Thymus (tissue), 11 donors: ENCODE measurements around the gene PRPSAP1. TPM values are rescaled to one million over a fixed set of nuclear protein-coding genes. Genes with fewer than 3 reads are reported as not detected.

Source experiments
- DNase-seq, 9 donors: peaks; one replicate each; pipeline ENCODE4 v3.0.0-alpha.2; 2013; ENCODE audit warnings: low spot score in 9 of 9, low read depth in 6 of 9, missing footprints in 1 of 9
- H3K27ac ChIP-seq, 2 donors: one replicate each; pipeline ENCODE4 v1.5.1; 2013; ENCODE audit warnings: control low read depth in 1 of 2, low read depth in 1 of 2, low read length in 1 of 2, mild to moderate bottlenecking in 1 of 2, moderate library complexity in 1 of 2
- H3K27me3 ChIP-seq, 2 donors: one replicate each; pipeline ENCODE4 v1.5.1; 2013; ENCODE audit warnings: low read length in 1 of 2; ENCODE audit not compliant: control insufficient read depth in 2 of 2, insufficient read depth in 1 of 2
- H3K36me3 ChIP-seq, 2 donors: one replicate each; pipeline ENCODE4 v1.5.1; 2013; ENCODE audit warnings: low read length in 1 of 2, mild to moderate bottlenecking in 1 of 2, moderate library complexity in 1 of 2; ENCODE audit not compliant: control insufficient read depth in 2 of 2, insufficient read depth in 2 of 2
- H3K4me1 ChIP-seq, 2 donors: one replicate each; pipeline ENCODE4 v1.5.1; 2013; ENCODE audit warnings: low read length in 2 of 2; ENCODE audit not compliant: control insufficient read depth in 2 of 2, insufficient read depth in 2 of 2
- H3K4me3 ChIP-seq, 2 donors: one replicate each; pipeline ENCODE4 v1.5.1; 2013; ENCODE audit warnings: low read length in 2 of 2, control low read depth in 1 of 2, mild to moderate bottlenecking in 1 of 2
- H3K9me3 ChIP-seq, 2 donors: one replicate each; pipeline ENCODE4 v1.5.1; 2013; ENCODE audit warnings: low read length in 1 of 2, mild to moderate bottlenecking in 1 of 2; ENCODE audit not compliant: control insufficient read depth in 2 of 2, insufficient read depth in 1 of 2
- WGBS: extraction: QIAGEN DNeasy Blood & Tissue Kit; methylation state at CpG from one replicate; pipeline ENCODE4 v1.1.7; 2013; 5-methylcytosine and 5-hydroxymethylcytosine counted together
- polyA plus RNA-seq: library from polyadenylated mRNA; stranded (reverse); fragments of 200-250 nt; gene quantifications from one replicate; pipeline ENCODE4 v1.2.3, GENCODE V29; 2013
- total RNA-seq: library from RNA; stranded (reverse); fragments of 120-200 nt; gene quantifications from one replicate; pipeline ENCODE4 v1.2.4, GENCODE V29; 2013
- donor health status: healthy.

The PRPSAP1 gene
- total and polyA plus RNA-seq, 2 donors, result 17.3 to 38.5 TPM

- Histone ChIP-seq H3K4me3 (no peak overlapping the region), H3K36me3 (peaks cover 3 to 10% of the 10 kb centered on the region in 2 donors), H3K9me3 (no peaks in the 10 kb centered on the region), H3K27me3 (no peaks in the 10 kb centered on the region), H3K27ac (no peak overlapping the region), H3K4me1 (no peaks in the 10 kb centered on the region)
- DNase-seq, result no peak
- 97% methylated on average over 6 of the region's 6 CpGs for WGBS
Observed at GRCh38 chr17:76337413-76337777, 16.3 kb downstream of the PRPSAP1 start.

GRCh38 chr17:76336756-76337412, 16.8 kb downstream of the PRPSAP1 start:
- WGBS, result 98% methylated on average over 7 of the region's 7 CpGs
- no peaks in the 10 kb centered on the region for H3K4me1 ChIP-seq
- H3K4me3 ChIP-seq, result no peak overlapping the region
- no peak overlapping the region for H3K27ac ChIP-seq
- no peaks in the 10 kb centered on the region for H3K9me3 ChIP-seq
- no peaks in the 10 kb centered on the region for H3K27me3 ChIP-seq
- DNase-seq, result no peak
- H3K36me3 ChIP-seq, result peaks cover 0 to 9% of the 10 kb centered on the region in 2 donors

- no peak overlapping the region for H3K27ac ChIP-seq
- H3K4me1 ChIP-seq, result no peaks in the 10 kb centered on the region
- no peaks in the 10 kb centered on the region for H3K9me3 ChIP-seq
- H3K4me3 ChIP-seq, result no peak overlapping the region
- peaks cover 0 to 7% of the 10 kb centered on the region in 2 donors for H3K36me3 ChIP-seq
- DNase-seq, result no peak
- no peaks in the 10 kb centered on the region for H3K27me3 ChIP-seq
- 98% methylated on average over 9 of the region's 9 CpGs for WGBS
Observed at GRCh38 chr17:76335716-76336381, 17.9 kb downstream of the PRPSAP1 start.

DNA sequence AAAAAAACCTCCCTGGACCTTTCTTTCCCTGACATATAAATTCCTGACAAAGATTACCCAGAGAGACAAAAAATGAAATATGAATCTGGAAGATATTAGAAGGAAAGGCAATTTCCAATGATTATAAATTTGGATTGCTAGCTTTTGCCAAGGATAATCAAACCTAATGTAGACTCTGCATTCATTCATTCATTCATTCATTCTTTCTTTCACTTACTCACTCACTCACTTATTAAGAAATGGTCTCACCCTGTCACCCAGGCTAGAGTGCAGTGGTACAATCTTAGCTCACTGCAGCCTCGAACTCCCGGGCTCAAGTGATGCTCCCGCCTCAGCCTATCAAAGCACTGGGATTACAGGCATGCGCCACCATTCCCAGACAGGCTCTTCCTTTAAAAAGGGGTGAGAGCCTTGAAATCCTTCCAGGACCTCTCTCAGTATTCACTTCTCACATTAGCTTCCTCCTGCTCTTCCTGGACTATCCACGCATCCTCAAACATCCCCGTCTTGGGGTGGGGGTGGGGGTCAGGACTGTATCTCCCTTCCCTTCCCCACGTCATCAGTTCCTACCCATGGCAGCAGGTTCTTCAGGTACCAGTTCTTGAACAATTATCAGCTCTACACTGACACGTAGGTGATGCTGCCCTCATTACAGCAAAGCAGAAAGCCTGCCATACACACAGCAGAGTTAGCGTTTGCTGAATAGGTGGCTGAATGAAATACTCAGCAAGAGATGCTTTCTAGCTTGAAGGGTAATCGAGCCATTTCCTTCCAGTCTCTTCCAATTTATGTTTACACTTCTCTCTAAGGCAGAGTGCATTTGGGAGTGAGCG, 19.8 kb downstream of the PRPSAP1 start:
- Histone ChIP-seq H3K4me3 (no peak overlapping the region), H3K27ac (no peak overlapping the region), H3K36me3 (peaks cover 17% of the 10 kb centered on the region in 2 donors), H3K27me3 (no peaks in the 10 kb centered on the region), H3K4me1 (no peaks in the 10 kb centered on the region), H3K9me3 (no peaks in the 10 kb centered on the region)
- DNase-seq, result no peak
- WGBS, result 96% methylated on average over 11 of the region's 11 CpGs

DNA sequence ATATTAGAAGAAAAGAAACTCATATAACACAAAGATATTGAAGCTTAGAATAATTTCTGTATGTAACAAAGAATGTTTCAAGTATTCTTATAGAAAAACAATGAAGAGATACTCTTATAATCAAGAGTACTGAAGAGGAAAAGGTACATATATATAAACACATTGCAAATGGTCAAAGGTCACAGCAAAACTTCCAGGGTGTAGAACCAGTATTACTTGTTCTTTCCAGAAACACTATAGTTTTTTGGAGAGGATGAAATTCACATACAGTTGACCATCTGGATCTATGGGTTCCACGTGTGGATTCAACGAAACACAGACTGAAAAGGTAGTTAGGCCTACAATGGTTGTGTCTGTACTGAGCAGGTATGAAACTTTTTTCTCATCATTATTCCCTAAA, 22.6 kb downstream of the PRPSAP1 start:
- H3K36me3 ChIP-seq, result peaks cover 19 to 27% of the 10 kb centered on the region in 2 donors
- no peaks in the 10 kb centered on the region for H3K27me3 ChIP-seq
- no peak for DNase-seq
- H3K4me1 ChIP-seq, result no peaks in the 10 kb centered on the region
- WGBS, result 97% methylated on average over 2 of the region's 2 CpGs
- no peaks in the 10 kb centered on the region for H3K9me3 ChIP-seq
- H3K4me3 ChIP-seq, result no peak overlapping the region
- H3K27ac ChIP-seq, result no peak overlapping the region

GRCh38 chr17:76329664-76330063, 24.1 kb downstream of the PRPSAP1 start:
- Histone ChIP-seq H3K36me3 (peaks cover 19 to 27% of the 10 kb centered on the region in 2 donors), H3K4me1 (no peaks in the 10 kb centered on the region), H3K9me3 (no peaks in the 10 kb centered on the region), H3K4me3 (no peak overlapping the region), H3K27me3 (no peaks in the 10 kb centered on the region), H3K27ac (no peak overlapping the region)
- WGBS, result 95% methylated on average over 8 of the region's 8 CpGs
- no peak for DNase-seq

- Histone ChIP-seq H3K4me1 (no peaks in the 10 kb centered on the region), H3K9me3 (no peaks in the 10 kb centered on the region), H3K27ac (no peak overlapping the region), H3K4me3 (no peak overlapping the region), H3K36me3 (peaks cover 22 to 31% of the 10 kb centered on the region in 2 donors), H3K27me3 (no peaks in the 10 kb centered on the region)
- WGBS, result 87% methylated on average over 6 of the region's 6 CpGs
- no peak for DNase-seq
Observed at GRCh38 chr17:76327696-76328095, 26.0 kb downstream of the PRPSAP1 start.

DNA sequence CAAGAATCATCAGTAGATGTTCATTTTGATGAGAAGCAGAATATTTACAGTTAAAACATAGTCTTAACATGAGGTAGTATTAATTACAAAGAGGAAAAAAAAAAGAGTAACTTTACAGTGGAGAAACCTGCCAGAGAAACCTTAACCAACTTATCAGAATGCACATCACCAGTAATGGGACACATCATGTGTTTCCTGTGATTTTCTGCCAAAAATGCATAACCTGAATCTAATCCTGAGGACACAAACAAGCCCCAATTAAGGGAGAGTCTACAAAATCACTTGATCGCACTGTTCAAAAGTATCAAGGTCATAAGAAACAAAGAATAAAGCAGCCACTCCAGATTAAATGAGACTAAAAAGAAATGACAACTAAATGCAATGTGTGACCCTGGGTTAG, 27.4 kb downstream of the PRPSAP1 start:
- WGBS, result 96% methylated on average over 1 of the region's 1 CpG
- H3K4me3 ChIP-seq, result no peak overlapping the region
- DNase-seq, result no peak
- H3K36me3 ChIP-seq, result peaks cover 23 to 30% of the 10 kb centered on the region in 2 donors
- no peaks in the 10 kb centered on the region for H3K27me3 ChIP-seq
- no peak overlapping the region for H3K27ac ChIP-seq
- H3K9me3 ChIP-seq, result no peaks in the 10 kb centered on the region
- H3K4me1 ChIP-seq, result no peaks in the 10 kb centered on the region

DNA sequence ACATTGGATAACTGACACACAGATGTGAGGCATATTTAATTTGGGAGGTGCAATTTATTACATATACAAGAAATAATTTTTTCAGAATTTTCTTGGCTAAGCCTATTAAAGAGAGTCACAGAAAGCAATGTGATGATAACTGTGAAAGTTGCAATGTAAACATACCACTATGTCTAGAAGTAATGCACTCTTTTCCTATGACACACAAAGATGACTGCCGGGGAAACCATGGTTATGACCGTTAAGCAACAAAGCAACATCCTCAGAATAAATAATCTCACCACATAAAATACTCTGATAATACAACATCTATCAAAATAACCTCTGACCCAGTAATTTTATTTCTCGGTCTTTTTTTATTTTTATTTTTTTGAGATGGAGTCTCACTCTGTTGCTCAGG, 35.1 kb downstream of the PRPSAP1 start:
- no peaks in the 10 kb centered on the region for H3K27me3 ChIP-seq
- DNase-seq, result no peak
- peaks cover 7 to 16% of the 10 kb centered on the region in 2 donors for H3K36me3 ChIP-seq
- no peaks in the 10 kb centered on the region for H3K9me3 ChIP-seq
- no peak overlapping the region for H3K4me3 ChIP-seq
- peaks cover 0 to 3% of the 10 kb centered on the region in 2 donors for H3K4me1 ChIP-seq
- H3K27ac ChIP-seq, result no peak overlapping the region
- WGBS, result over 99% methylated on average over 3 of the region's 3 CpGs
